ENCODE measurements around the gene BRD1. TPM values are rescaled to one million over a fixed set of nuclear protein-coding genes. Genes with fewer than 3 reads are reported as not detected.

BRD1 gene
- total RNA-seq = 10 to 100 TPM; 28.6 to 33.4 TPM

GRCh38 chr22:49827853-49828598 is at the start of gene BRD1:
TSS of gene BRD1 (minus strand) at chr22:49827873. CDS start at chr22:49824317, 3,556 bp downstream.

GRCh38 chr22:49852898-49853894 is 25.5 kb upstream of the BRD1 start, which contains the start of gene ZBED4:
TSS of gene ZBED4 (plus strand) at chr22:49853844. CDS start at chr22:49883663, 29,819 bp downstream.

Small RNA genes lying within 50 kb of the gene (small RNA-seq; reads per million reads assigned to genes)
- gene AL117328.1 (0 reads per million in 2 donors), gene RF00017 (0 reads per million in 2 donors)

Other genes with a start within 250 kb of the BRD1 start
- 10 to 100 TPM; 15.8 to 18.3 TPM for gene ZBED4, start 26.0 kb upstream of the BRD1 start, total RNA-seq
- gene ALG12, start 90.6 kb upstream of the BRD1 start, total RNA-seq = 10 to 100 TPM; 25.5 to 35.0 TPM
- 10 to 100 TPM; 39.6 to 64.3 TPM for gene CRELD2, start 90.8 kb upstream of the BRD1 start, total RNA-seq
- 10 to 100 TPM; 44.0 to 65.3 TPM for gene PIM3, start 132.9 kb upstream of the BRD1 start, total RNA-seq
- gene IL17REL, start 184.9 kb upstream of the BRD1 start, total RNA-seq = not detected
- gene TTLL8, start 230.4 kb upstream of the BRD1 start, total RNA-seq = not detected

Data from melanocyte of skin (primary cell).